IPS-18c (cell line): ENCODE data around the gene DDX54.

Source experiments
- H3K4me3 ChIP-seq: 2 replicates; pipeline ENCODE4 v1.7.0; 2013; ENCODE audit warnings: low read depth, mild to moderate bottlenecking, low read length, moderate library complexity; ENCODE audit not compliant: insufficient read depth
- H3K9me3 ChIP-seq: one replicate; pipeline ENCODE4 v1.6.1; 2013; ENCODE audit warnings: mild to moderate bottlenecking, low read length, moderate library complexity; ENCODE audit not compliant: control insufficient read depth, insufficient read depth

Gene DDX54

DNA sequence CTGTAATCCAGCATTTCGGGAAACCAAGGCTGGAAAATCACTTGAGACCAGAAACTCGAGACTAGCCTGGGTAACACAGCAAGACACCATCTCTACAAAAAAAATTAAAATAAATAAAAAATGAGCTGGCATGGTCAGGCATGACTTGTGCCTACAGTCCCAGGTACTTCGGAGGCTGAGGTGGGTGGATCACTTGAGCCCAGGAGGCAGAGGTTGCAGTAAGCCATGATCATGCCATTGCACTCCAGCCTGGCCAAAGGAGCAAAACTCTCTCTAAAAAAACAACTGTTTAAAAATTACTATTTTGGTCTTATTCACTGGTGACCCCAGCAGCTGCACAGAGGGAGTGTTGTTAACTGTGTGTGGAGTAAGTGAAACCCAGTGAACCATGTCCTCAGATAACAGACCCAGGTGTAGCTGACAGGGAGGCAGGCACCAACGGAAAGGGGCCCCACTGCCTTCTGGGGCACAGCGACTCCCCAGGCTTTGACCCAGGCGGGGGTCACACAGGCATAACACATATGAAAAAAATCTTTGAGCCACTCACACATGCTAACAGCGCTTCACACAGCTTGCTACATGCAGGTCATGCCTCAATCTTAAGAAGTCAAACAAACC lies 12.1 kb downstream of the DDX54 start:
- H3K4me3 ChIP-seq, result no peak overlapping the region
- H3K9me3 ChIP-seq, result no peaks in the 10 kb centered on the region

DNA sequence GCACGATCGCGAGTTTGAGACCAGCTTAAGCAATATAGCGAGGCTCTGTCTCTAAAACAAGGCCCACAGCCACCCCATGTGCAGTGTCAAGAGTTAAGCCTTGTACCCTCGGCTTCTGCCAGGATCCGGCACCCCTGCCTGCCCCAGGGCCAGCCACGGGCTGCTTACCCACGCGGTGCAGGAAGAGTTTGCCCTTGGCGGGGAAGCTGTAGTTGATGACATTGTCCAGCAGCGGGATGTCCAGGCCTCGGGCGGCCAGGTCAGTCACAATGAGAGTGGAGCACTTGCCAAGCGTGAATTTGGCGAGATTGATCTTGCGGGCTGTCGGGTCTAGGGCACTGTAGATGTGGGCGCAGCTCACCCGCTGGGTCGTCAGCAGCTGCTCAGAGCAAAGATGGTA lies 13.1 kb downstream of the DDX54 start:
- Histone ChIP-seq H3K4me3 (no peak overlapping the region), H3K9me3 (no peaks in the 10 kb centered on the region)

DNA sequence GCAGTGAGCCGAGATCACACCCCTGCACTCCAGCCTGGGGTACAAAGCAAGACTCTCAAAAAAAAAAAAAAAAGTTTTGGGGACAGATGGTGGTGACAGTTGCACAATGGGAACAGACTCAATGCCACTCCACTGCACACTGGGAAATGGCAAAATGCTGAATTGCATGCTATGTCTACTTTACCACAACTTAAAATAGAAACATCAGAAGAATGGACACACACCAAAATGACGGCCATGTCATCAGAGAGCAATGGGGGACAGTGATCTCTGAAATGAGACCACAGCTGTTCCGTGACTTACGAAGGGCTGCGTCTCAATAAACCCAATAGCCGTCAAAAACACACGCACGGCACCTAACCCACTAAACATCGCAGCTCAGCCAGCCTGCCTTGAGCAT lies 13.7 kb downstream of the DDX54 start:
- Histone ChIP-seq H3K9me3 (no peaks in the 10 kb centered on the region), H3K4me3 (no peak overlapping the region)

GRCh38 chr12:113170926-113171325 lies 14.4 kb downstream of the DDX54 start:
- no peaks in the 10 kb centered on the region for H3K9me3 ChIP-seq
- no peak overlapping the region for H3K4me3 ChIP-seq

GRCh38 chr12:113170457-113170856 lies 14.8 kb downstream of the DDX54 start:
- no peak overlapping the region for H3K4me3 ChIP-seq
- H3K9me3 ChIP-seq, result no peaks in the 10 kb centered on the region

- no peak overlapping the region for H3K4me3 ChIP-seq
- no peaks in the 10 kb centered on the region for H3K9me3 ChIP-seq
These were observed 15.6 kb downstream of the DDX54 start for GRCh38 chr12:113169697-113170096.

DNA sequence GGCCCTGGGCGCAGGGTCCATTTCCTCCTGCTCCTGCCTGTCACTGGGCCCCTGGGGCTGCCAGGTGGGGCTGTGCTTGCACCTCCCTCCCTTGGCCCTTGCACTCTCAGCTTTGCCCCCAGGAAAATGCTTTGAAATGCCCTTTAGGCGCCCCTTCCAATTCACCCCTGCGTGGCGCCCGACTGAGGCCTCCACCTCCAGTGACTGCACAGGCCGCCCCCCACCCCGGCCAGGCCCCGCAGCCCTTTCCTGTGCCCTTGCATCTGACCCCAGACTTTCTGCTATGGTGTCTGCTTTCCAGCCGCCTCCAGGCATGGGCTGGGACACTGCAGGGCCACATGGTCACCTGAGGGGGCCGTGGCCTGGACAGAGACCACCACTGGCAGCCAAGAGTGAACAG lies 17.4 kb downstream of the DDX54 start:
- Histone ChIP-seq H3K4me3 (no peak overlapping the region), H3K9me3 (no peaks in the 10 kb centered on the region)

DNA sequence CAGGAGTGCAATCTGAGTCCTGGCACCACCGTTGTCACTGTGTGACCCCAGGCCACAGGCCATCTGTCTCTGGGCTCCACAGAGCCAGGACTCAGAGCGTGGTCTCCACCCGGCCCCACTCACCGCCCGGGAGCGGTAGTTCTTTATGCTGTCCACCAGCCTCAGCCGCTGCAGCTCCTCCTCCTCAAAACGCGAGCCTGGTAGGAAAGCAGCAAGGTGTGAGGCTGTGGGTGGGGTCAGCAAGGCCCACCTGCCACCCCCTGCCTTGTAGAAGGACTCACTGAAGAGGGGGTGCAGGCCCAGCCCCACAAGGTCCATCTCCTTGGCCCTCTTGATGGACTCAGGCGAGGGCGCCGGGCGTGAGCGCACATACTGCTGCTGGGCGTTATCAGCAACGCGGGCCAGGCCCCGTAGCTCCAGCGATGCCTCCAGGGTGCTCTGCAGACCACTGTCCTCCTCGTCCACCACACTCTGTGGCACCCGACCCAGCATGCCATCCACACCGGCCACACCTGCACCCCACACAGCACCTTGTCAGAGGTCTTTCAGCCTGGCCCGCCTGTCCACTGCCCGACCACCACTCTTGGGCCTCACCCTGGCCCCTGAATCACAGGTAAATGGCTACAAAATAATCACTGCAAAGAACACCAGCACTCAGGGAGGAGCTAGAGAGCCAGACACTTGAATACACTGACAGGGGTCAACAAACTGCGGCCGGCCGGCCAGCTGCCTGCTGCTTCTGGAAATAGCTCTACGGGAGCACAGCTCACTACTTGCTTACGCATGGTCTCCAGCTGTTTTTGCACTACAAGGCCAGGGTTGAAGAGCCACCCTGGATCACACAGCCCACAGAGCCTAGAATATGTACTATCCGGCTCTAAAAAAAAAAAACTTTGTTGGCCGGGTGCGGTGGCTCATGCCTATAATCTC lies 19.5 kb downstream of the DDX54 start:
- no peak overlapping the region for H3K4me3 ChIP-seq
- no peaks in the 10 kb centered on the region for H3K9me3 ChIP-seq

DNA sequence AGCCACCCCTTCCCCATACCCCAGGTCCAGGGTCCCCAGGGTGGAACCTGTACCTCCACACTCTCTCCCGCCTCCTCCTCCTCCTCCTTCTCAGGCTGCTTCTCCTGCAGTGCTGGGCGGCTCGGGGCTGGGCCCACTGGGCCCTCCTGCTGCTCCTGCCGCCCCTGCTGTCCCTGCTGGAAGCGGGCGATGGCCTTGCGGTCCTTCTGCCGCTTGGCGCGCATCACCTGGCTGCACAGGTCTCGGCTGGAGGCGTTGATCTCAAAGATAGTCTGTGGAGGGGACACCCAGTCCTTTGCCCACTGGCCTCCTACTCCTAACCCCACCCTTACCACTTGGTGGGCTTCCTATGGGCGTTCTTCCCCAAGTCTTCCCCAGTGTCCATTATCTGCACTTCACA lies 21.3 kb downstream of the DDX54 start:
- Histone ChIP-seq H3K4me3 (no peak overlapping the region), H3K9me3 (no peaks in the 10 kb centered on the region)

DNA sequence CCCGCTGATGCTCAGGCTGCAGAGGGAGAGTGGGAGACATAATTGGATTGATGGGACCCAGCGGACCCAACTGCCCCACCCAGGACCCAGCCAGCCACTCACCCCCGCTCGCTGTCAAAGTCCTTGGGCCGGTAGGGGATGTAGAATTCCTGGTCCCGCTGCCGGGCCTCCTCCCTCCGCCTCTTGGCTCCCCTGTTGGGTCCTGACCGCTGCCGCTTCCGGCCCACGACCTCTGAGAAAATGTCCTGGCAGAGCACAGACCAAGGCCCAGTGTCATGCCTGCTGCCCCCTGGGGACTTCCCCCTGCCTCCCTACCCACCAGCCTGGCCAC lies 22.3 kb downstream of the DDX54 start:
- Histone ChIP-seq H3K4me3 (no peak overlapping the region), H3K9me3 (no peaks in the 10 kb centered on the region)

GRCh38 chr12:113162102-113163029 lies 22.9 kb downstream of the DDX54 start:
- H3K9me3 ChIP-seq, result no peaks in the 10 kb centered on the region
- no peak overlapping the region; the same call in 1 of the 2 replicates for H3K4me3 ChIP-seq

DNA sequence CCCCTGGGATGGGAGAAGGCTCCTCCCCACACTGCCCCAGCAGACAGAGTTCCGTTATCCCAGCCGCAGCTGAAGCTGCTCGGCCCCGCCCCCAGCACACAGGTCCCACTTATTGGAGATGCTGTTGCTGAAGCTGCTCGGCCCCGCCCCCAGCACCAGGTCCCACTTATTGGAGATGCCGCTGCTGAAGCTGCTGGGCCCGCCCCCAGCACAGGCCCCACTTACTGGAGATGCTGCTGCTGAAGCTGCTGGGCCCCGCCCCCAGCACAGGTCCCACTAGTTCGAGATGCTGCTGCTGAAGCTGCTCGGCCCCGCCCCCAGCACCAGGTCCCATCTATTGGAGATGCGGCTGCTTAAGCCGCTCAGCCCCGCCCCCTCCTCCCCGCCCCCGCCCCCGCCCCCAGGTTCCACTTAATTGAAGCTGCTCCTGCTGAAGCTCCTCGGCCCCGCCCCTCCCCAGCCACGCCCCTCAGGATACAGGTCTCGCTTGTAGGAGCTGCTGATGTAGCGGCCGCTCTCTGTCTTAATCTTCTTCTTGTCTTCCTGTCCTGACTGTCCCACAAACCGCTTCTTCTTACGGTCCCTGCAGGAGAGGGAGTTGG lies 23.8 kb downstream of the DDX54 start:
- H3K4me3 ChIP-seq, result no peak overlapping the region
- no peaks in the 10 kb centered on the region for H3K9me3 ChIP-seq

DNA sequence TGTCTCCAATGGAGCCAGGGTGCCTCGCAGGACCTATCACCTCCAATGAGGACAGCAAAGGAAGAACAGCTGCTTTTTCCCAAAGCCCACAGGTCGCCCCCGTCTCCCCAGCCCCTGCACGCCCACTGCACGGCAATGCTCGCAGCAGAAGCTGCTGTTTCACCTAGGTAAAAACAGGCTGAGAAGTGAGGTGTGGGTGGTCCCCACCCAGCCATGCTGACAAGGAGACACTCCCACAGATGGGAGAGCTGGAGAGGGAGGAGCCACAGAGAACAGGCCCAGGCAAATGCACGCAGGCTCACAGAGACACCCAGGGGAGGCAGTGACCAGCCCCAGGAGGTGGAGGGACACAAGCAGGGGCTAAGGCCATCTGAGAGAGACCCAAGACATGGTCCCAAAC lies 25.3 kb downstream of the DDX54 start:
- Histone ChIP-seq H3K4me3 (no peak overlapping the region), H3K9me3 (no peaks in the 10 kb centered on the region)

- no peak overlapping the region for H3K4me3 ChIP-seq
- no peaks in the 10 kb centered on the region for H3K9me3 ChIP-seq
These were observed 26.7 kb downstream of the DDX54 start for GRCh38 chr12:113158439-113159203.

- H3K4me3 ChIP-seq, result no peak overlapping the region
These were observed 27.9 kb downstream of the DDX54 start for GRCh38 chr12:113157218-113157859.

GRCh38 chr12:113155646-113156045 lies 29.6 kb downstream of the DDX54 start:
- H3K9me3 ChIP-seq, result peaks cover 2% of the 10 kb centered on the region
- no peak overlapping the region for H3K4me3 ChIP-seq

More at GRCh38 chr12:113157218-113157859, 27.9 kb downstream of the DDX54 start:
- peaks cover 2% of the 10 kb centered on the region for H3K9me3 ChIP-seq
